HL-60 (cell line): ENCODE measurements around the gene RABGAP1L.

ENCODE experiments used
- DNase-seq, 2 experiments: peaks; one replicate each; pipeline ENCODE4 v3.0.0-alpha.2; 2010 to 2020; ENCODE audit warnings: low read depth in 1 of 2, low spot score in 1 of 2
- H3K27ac ChIP-seq: fragments of 250-450 bp; sonication (Bioruptor Pico); replicated peaks from 2 replicates; pipeline ENCODE4 v1.5.1; 2020; ENCODE audit warnings: mild to moderate bottlenecking, moderate library complexity
- H3K27me3 ChIP-seq: fragments of 250-450 bp; sonication (Bioruptor Pico); 2 replicates; pipeline ENCODE4 v1.5.1; 2021; ENCODE audit warnings: mild to moderate bottlenecking, moderate library complexity; ENCODE audit not compliant: insufficient read depth, poor library complexity, severe bottlenecking
- H3K4me3 ChIP-seq: replicated peaks from 2 replicates; pipeline ENCODE4 v1.5.1; 2011; ENCODE audit warnings: mild to moderate bottlenecking, control low read depth, low read length; ENCODE audit not compliant: insufficient read depth
- GABPA ChIP-seq: IDR thresholded peaks from 2 replicates; pipeline ENCODE4 v1.6.1; 2012; ENCODE audit warnings: low read depth
- POLR2AphosphoS5 ChIP-seq: IDR thresholded peaks from 2 replicates; pipeline ENCODE4 v1.6.1; 2012; ENCODE audit warnings: low read depth
- SPI1 ChIP-seq: IDR thresholded peaks from 2 replicates; pipeline ENCODE4 v1.6.1; 2012; ENCODE audit warnings: low read depth, mild to moderate bottlenecking, borderline replicate concordance
- TF ChIP-seq, protein P1 (sequence below): IDR thresholded peaks from one replicate; pipeline ENCODE4 v1.5.1; 2011; ENCODE audit warnings: low read length, control low read depth, inconsistent platforms; ENCODE audit not compliant: insufficient read depth
- TF ChIP-seq, protein P2 (sequence below): IDR thresholded peaks from 2 replicates; pipeline ENCODE4 v1.6.1; 2012; ENCODE audit warnings: low read depth; ENCODE audit not compliant: insufficient replicate concordance

Gene RABGAP1L

GRCh38 chr1:174900317-174900716 lies 741.0 kb downstream of the RABGAP1L start:
- DNase-seq = no peak
- TF ChIP-seq SPI1 (no peak), POLR2AphosphoS5 (no peak), GABPA (no peak)
- TF ChIP-seq, protein P1, sequence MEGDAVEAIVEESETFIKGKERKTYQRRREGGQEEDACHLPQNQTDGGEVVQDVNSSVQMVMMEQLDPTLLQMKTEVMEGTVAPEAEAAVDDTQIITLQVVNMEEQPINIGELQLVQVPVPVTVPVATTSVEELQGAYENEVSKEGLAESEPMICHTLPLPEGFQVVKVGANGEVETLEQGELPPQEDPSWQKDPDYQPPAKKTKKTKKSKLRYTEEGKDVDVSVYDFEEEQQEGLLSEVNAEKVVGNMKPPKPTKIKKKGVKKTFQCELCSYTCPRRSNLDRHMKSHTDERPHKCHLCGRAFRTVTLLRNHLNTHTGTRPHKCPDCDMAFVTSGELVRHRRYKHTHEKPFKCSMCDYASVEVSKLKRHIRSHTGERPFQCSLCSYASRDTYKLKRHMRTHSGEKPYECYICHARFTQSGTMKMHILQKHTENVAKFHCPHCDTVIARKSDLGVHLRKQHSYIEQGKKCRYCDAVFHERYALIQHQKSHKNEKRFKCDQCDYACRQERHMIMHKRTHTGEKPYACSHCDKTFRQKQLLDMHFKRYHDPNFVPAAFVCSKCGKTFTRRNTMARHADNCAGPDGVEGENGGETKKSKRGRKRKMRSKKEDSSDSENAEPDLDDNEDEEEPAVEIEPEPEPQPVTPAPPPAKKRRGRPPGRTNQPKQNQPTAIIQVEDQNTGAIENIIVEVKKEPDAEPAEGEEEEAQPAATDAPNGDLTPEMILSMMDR = no peak
- TF ChIP-seq, protein P2, sequence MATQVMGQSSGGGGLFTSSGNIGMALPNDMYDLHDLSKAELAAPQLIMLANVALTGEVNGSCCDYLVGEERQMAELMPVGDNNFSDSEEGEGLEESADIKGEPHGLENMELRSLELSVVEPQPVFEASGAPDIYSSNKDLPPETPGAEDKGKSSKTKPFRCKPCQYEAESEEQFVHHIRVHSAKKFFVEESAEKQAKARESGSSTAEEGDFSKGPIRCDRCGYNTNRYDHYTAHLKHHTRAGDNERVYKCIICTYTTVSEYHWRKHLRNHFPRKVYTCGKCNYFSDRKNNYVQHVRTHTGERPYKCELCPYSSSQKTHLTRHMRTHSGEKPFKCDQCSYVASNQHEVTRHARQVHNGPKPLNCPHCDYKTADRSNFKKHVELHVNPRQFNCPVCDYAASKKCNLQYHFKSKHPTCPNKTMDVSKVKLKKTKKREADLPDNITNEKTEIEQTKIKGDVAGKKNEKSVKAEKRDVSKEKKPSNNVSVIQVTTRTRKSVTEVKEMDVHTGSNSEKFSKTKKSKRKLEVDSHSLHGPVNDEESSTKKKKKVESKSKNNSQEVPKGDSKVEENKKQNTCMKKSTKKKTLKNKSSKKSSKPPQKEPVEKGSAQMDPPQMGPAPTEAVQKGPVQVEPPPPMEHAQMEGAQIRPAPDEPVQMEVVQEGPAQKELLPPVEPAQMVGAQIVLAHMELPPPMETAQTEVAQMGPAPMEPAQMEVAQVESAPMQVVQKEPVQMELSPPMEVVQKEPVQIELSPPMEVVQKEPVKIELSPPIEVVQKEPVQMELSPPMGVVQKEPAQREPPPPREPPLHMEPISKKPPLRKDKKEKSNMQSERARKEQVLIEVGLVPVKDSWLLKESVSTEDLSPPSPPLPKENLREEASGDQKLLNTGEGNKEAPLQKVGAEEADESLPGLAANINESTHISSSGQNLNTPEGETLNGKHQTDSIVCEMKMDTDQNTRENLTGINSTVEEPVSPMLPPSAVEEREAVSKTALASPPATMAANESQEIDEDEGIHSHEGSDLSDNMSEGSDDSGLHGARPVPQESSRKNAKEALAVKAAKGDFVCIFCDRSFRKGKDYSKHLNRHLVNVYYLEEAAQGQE = no peak
- H3K27ac ChIP-seq = no peak overlapping the region
- no peak overlapping the region for H3K4me3 ChIP-seq
- no peaks in the 10 kb centered on the region for H3K27me3 ChIP-seq

GRCh38 chr1:174902531-174903099 lies 743.3 kb downstream of the RABGAP1L start:
- DNase-seq = no peak
- TF ChIP-seq, protein P1 = no peak
- TF ChIP-seq, protein P2 = no peak
- TF ChIP-seq POLR2AphosphoS5 = no peak
- TF ChIP-seq SPI1 = no peak
- TF ChIP-seq GABPA = no peak
- no peak overlapping the region for H3K4me3 ChIP-seq
- no peaks in the 10 kb centered on the region for H3K27me3 ChIP-seq
- no peak overlapping the region for H3K27ac ChIP-seq

GRCh38 chr1:174911606-174912005 lies 752.3 kb downstream of the RABGAP1L start:
- TF ChIP-seq SPI1 (no peak), POLR2AphosphoS5 (no peak)
- TF ChIP-seq, protein P1 = no peak
- Histone ChIP-seq H3K27ac (no peak overlapping the region), H3K27me3 (no peaks in the 10 kb centered on the region), H3K4me3 (no peak overlapping the region)
- no peak for DNase-seq

DNA sequence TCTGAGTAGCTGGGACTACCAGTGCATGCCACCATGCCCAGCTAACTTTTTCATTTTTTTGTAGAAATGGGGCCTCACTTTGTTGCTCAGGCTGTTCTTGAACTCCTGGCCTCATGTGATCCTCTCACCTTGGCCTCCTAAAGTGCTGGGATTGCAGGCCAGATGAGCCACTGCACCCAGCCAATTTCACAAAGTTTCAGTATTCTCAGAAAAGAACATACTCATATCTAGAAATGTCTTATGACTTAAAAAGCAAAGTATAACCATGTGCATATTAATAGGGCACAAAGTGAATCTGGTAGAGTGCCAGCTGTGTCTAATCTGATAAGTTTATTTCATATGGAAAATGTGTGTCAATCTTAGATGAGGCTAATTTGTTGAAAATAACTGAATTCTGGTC lies 752.9 kb downstream of the RABGAP1L start:
- DNase-seq = no peak
- no peaks in the 10 kb centered on the region for H3K27me3 ChIP-seq
- H3K4me3 ChIP-seq = no peak overlapping the region
- no peak overlapping the region for H3K27ac ChIP-seq
- TF ChIP-seq GABPA (no peak), POLR2AphosphoS5 (no peak), SPI1 (no peak)
- TF ChIP-seq, protein P1 = no peak
- TF ChIP-seq, protein P2 = no peak
